Ovary (tissue), 9 donors: Measurements from ENCODE around the gene VEPH1. TPM values are rescaled to one million over a fixed set of nuclear protein-coding genes. Genes with fewer than 3 reads are reported as not detected.

Experiments
- DNase-seq, 5 donors: peaks; one replicate each; pipeline ENCODE4 v3.0.0-alpha.2; 2019 to 2020
- H3K27ac ChIP-seq, 2 donors: fragments of 200-600 bp; one replicate each; pipeline versions ENCODE4 v1.5.1 to v1.8.0; 2019 to 2022
- H3K27me3 ChIP-seq: fragments of 200-600 bp; one replicate; pipeline ENCODE4 v1.8.0; 2022
- H3K36me3 ChIP-seq: fragments of 200-600 bp; sonication (generic); one replicate; pipeline ENCODE4 v1.5.1; 2019
- H3K4me1 ChIP-seq: one replicate; pipeline ENCODE4 v1.8.1; 2013; ENCODE audit warnings: mild to moderate bottlenecking, moderate library complexity; ENCODE audit not compliant: insufficient read depth
- H3K4me3 ChIP-seq: fragments of 200-600 bp; sonication (generic); one replicate; pipeline ENCODE4 v1.5.1; 2017
- H3K9me3 ChIP-seq, 2 donors: fragments of 200-600 bp in 1 of 2; sonication (generic) in 1 of 2; one replicate each; pipeline versions ENCODE4 v1.5.1 to v1.8.1; 2013 to 2019; ENCODE audit warnings: mild to moderate bottlenecking in 1 of 2, moderate library complexity in 1 of 2
- EP300 ChIP-seq: sonication (generic); formaldehyde crosslinking; IDR thresholded peaks from one replicate; pipeline ENCODE4 v1.6.1; 2017; ENCODE audit warnings: antibody characterized with exemption
- POLR2A ChIP-seq: fragments of 450-650 bp; IDR thresholded peaks from one replicate; pipeline ENCODE4 v1.6.1; 2017; ENCODE audit warnings: antibody characterized with exemption, mild to moderate bottlenecking, moderate library complexity
- WGBS, 3 donors: extraction: QIAGEN DNeasy Blood & Tissue Kit in 1 of 3; methylation state at CpG; one replicate each; pipeline versions ENCODE4 v1.1.5 to v1.1.7; 2013 to 2017; 5-methylcytosine and 5-hydroxymethylcytosine counted together
- intact Hi-C, 4 donors: fragments of 100-400 bp; cut with DNase I; formaldehyde crosslinking; loops; one replicate each; pipeline versions ENCODE4 v1.11.0 to v1.15.1; 2022 to 2023
- polyA plus RNA-seq, 2 donors: library from polyadenylated mRNA; stranded (reverse); fragments of 200-250 nt in 1 of 2; fragments of 350-450 nt in 1 of 2; fragmentation: Illumina TruSeq in 1 of 2; extraction: RNeasy Lipid Tissue Mini Kit (QIAGEN cat#74804) in 1 of 2; gene quantifications; one replicate each; pipeline ENCODE4 v1.2.3, GENCODE V29; 2013 to 2014
- total RNA-seq, 7 donors: library from RNA; depleted of rRNA in 2 of 7; stranded (reverse); fragments of >200 nt in 2 of 7; fragmentation: NEBNext Ultra II Directional in 3 of 7; extraction: Animal tissue kit (Norgen Biotek cat#: 25700) in 3 of 7; gene quantifications; one replicate each; pipeline versions ENCODE4 v1.1.0 to v1.2.4, GENCODE V29; 2016 to 2023
- TF ChIP-seq, protein P1 (sequence below), 3 donors: fragments of 450-650 bp in 2 of 3; fragments of 200-600 bp in 1 of 3; IDR thresholded peaks; one replicate each; pipeline versions ENCODE4 v1.5.1 to v1.8.0; 2016 to 2022; ENCODE audit warnings: antibody characterized with exemption in 3 of 3, mild to moderate bottlenecking in 1 of 3
- donor health status: DM: no; HTN: no; CAD: no; lungs with moderate emphysema.
- donor health status: DM: no; HTN: no; CAD: no.
- donor health status: Bipolar disorder and iron deficiency.
- donor health status: DM: yes; HTN: yes; CAD: no.
- donor health status: DM: no; HTN: no; CAD: no.
- donor health status: DM: yes; HTN: yes; CAD: no.

Gene VEPH1
- total and polyA plus RNA-seq, 9 donors, result 0.23 to 4.6 (median 1.3) TPM; not detected in 1

DNA sequence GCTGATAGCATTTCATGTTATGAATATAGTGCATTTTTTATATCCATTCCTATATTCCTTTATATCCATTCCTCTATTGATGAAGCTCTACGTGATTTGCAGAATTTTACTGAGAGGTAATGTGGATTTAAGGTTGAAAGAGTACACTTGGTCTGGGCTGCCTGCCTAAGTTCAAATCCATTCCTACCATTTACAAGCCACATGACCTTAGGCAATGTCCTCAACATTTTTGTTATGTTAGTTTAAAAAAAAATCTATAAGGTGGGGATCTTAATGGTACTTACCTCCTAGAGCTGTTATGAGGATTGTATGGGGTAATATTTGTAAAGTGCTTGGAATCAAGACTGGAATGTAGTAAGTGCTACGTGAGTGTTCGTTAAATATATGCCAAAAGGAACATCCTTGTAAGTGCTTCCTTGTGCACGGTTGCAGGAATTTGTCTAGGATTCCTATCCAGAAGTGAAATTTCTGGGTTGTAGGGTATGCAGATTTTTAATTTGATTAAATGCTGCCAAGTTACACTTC lies 11.2 kb upstream of the VEPH1 start:
- no peaks in the 10 kb centered on the region for H3K4me1 ChIP-seq
- no peak for TF ChIP-seq POLR2A
- TF ChIP-seq EP300, result no peak
- TF ChIP-seq, protein P1, sequence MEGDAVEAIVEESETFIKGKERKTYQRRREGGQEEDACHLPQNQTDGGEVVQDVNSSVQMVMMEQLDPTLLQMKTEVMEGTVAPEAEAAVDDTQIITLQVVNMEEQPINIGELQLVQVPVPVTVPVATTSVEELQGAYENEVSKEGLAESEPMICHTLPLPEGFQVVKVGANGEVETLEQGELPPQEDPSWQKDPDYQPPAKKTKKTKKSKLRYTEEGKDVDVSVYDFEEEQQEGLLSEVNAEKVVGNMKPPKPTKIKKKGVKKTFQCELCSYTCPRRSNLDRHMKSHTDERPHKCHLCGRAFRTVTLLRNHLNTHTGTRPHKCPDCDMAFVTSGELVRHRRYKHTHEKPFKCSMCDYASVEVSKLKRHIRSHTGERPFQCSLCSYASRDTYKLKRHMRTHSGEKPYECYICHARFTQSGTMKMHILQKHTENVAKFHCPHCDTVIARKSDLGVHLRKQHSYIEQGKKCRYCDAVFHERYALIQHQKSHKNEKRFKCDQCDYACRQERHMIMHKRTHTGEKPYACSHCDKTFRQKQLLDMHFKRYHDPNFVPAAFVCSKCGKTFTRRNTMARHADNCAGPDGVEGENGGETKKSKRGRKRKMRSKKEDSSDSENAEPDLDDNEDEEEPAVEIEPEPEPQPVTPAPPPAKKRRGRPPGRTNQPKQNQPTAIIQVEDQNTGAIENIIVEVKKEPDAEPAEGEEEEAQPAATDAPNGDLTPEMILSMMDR (IDR thresholded peaks at IDR 0.05), result no peak
- H3K27me3 ChIP-seq, result no peaks in the 10 kb centered on the region
- DNase-seq, result no peak
- 69 to 81% (median 70%) methylated on average over 4 of the region's 4 CpGs for WGBS, 3 donors
- intact Hi-C loops, result no loop called here
- H3K27ac ChIP-seq, result no peak overlapping the region
- no peaks in the 10 kb centered on the region for H3K36me3 ChIP-seq
- no peak overlapping the region for H3K4me3 ChIP-seq
- no peaks in the 10 kb centered on the region for H3K9me3 ChIP-seq

- WGBS, 3 donors, result 77 to 93% (median 84%) methylated on average over 1 of the region's 1 CpG
- H3K27ac ChIP-seq, result no peak overlapping the region
- intact Hi-C loops, result no loop called here
- no peaks in the 10 kb centered on the region for H3K9me3 ChIP-seq
- H3K36me3 ChIP-seq, result no peaks in the 10 kb centered on the region
- H3K4me1 ChIP-seq, result no peaks in the 10 kb centered on the region
- no peak for TF ChIP-seq EP300
- no peak for TF ChIP-seq POLR2A
- TF ChIP-seq, protein P1 (IDR thresholded peaks at IDR 0.05), result no peak
- H3K27me3 ChIP-seq, result no peaks in the 10 kb centered on the region
- DNase-seq, result no peak
- no peak overlapping the region for H3K4me3 ChIP-seq
Observed at GRCh38 chr3:157513585-157513984, 10.4 kb upstream of the VEPH1 start.

DNA sequence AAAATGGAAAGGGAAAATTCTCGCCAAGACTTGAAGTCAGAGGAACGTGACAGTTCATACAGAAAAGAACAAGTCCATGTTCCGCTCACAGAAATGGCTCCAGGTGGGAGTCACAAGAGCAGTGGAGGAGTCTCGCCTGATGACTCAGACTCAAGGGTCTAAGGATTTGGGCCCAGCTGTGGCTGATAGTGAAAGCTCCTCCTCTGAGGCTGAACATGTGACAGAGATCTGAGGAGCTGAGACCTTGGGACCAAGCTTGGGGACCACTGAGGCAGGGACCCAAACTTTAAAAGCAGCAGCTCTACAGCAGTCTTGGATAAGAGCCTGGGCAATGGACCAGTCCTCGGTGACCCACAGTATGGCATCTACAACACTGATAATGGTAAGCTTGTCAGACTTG lies 9.3 kb upstream of the VEPH1 start:
- no peaks in the 10 kb centered on the region for H3K36me3 ChIP-seq
- WGBS, 3 donors, result 70 to 79% (median 78%) methylated on average over 5 of the region's 5 CpGs
- intact Hi-C loops, result no loop called here
- H3K9me3 ChIP-seq, result no peaks in the 10 kb centered on the region
- H3K27me3 ChIP-seq, result no peaks in the 10 kb centered on the region
- no peak overlapping the region for H3K27ac ChIP-seq
- DNase-seq, result no peak
- TF ChIP-seq, protein P1 (IDR thresholded peaks at IDR 0.05), result no peak
- TF ChIP-seq POLR2A, result no peak
- TF ChIP-seq EP300, result no peak
- no peaks in the 10 kb centered on the region for H3K4me1 ChIP-seq
- H3K4me3 ChIP-seq, result no peak overlapping the region

DNA sequence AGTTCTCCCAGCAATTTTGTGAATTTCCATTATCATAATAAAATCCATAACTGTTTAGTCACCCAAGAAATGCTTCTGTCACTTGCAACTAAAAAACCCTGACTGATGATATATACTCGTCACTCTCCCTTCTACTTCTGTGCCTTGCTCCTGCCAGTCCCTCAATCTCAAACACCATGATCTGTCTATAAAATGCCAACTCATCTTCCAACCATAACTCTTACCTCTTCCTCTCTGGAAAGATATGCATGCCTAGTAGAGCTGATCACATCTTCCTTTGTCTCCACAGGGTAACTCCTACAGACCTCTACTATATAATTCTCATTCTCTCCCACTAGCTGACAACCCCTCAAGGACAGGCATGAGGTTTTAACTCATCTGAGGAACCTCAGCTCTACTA lies 5.2 kb upstream of the VEPH1 start:
- intact Hi-C loops, result no loop called here
- no peak overlapping the region for H3K27ac ChIP-seq

More for the DNA sequence above, 5.2 kb upstream of the VEPH1 start:
- WGBS, 3 donors, result 60 to 73% (median 69%) methylated on average over 1 of the region's 1 CpG
- H3K4me1 ChIP-seq, result no peaks in the 10 kb centered on the region
- no peaks in the 10 kb centered on the region for H3K9me3 ChIP-seq
- no peak overlapping the region for H3K4me3 ChIP-seq
- no peak for DNase-seq
- H3K36me3 ChIP-seq, result no peaks in the 10 kb centered on the region
- TF ChIP-seq, protein P1 (IDR thresholded peaks at IDR 0.05), result no peak
- no peak for TF ChIP-seq POLR2A
- no peak for TF ChIP-seq EP300
- no peaks in the 10 kb centered on the region for H3K27me3 ChIP-seq
